ENCODE data around the gene DPM2.

DNA sequence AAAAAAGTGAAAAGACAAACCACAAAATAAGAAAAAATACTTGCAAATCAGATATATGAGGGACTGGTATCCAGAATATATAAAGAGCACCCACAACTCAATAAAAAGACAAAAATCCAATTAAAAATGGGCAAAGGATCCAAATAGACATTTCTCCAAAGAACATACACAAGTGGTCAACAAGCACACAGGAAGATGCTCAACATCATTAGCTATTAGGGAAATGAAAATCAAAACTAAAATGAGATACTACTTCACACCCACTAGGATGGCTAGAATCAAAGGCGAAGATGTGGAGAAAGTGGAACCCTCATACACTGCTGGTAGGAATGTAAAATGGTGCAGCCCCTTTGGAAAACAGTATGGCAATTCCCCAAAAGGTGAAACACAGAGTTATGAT, 21.1 kb upstream of the DPM2 start:
- TF ChIP-seq, protein P1, sequence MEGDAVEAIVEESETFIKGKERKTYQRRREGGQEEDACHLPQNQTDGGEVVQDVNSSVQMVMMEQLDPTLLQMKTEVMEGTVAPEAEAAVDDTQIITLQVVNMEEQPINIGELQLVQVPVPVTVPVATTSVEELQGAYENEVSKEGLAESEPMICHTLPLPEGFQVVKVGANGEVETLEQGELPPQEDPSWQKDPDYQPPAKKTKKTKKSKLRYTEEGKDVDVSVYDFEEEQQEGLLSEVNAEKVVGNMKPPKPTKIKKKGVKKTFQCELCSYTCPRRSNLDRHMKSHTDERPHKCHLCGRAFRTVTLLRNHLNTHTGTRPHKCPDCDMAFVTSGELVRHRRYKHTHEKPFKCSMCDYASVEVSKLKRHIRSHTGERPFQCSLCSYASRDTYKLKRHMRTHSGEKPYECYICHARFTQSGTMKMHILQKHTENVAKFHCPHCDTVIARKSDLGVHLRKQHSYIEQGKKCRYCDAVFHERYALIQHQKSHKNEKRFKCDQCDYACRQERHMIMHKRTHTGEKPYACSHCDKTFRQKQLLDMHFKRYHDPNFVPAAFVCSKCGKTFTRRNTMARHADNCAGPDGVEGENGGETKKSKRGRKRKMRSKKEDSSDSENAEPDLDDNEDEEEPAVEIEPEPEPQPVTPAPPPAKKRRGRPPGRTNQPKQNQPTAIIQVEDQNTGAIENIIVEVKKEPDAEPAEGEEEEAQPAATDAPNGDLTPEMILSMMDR (IDR thresholded peaks at IDR 0.05; ENCODE audit: insufficient read depth, low read depth, low read length): no peak
- no peak for TF ChIP-seq EZH2 (IDR thresholded peaks at IDR 0.05; ENCODE audit: insufficient read depth, low read length)
